KMS-11 (cell line): ENCODE measurements around the gene WDPCP.
A peak's percentile ranks its signal among the peaks of the same experiment; 100 is the strongest.

Experiments
- H2AFZ ChIP-seq: fragments of 200-600 bp; sonication (generic); 2 replicates; pipeline ENCODE4 v1.6.1; 2016; ENCODE audit warnings: antibody characterized with exemption, mixed run types, low read depth
- H3K27ac ChIP-seq: fragments of 200-600 bp; sonication (generic); 2 replicates; pipeline ENCODE4 v1.6.1; 2016; ENCODE audit warnings: mild to moderate bottlenecking, mixed run types
- H3K27me3 ChIP-seq: fragments of 200-600 bp; sonication (generic); 2 replicates; pipeline ENCODE4 v1.6.1; 2017; ENCODE audit warnings: mild to moderate bottlenecking, low read depth, mixed run types, moderate library complexity; ENCODE audit not compliant: insufficient read depth
- H3K36me3 ChIP-seq: fragments of 200-600 bp; sonication (generic); 2 replicates; pipeline ENCODE4 v1.6.1; 2017; ENCODE audit warnings: mild to moderate bottlenecking, mixed run types; ENCODE audit not compliant: insufficient read depth
- H3K4me1 ChIP-seq: fragments of 200-600 bp; sonication (generic); 2 replicates; pipeline ENCODE4 v1.6.1; 2016; ENCODE audit warnings: mild to moderate bottlenecking, low read depth, mixed run types; ENCODE audit not compliant: poor library complexity, severe bottlenecking
- H3K4me2 ChIP-seq: fragments of 200-600 bp; sonication (generic); 2 replicates; pipeline ENCODE4 v1.7.0; 2016; ENCODE audit warnings: mild to moderate bottlenecking, mixed run types
- H3K4me3 ChIP-seq: fragments of 200-600 bp; sonication (generic); IDR thresholded peaks from 2 replicates; pipeline ENCODE4 v1.6.1; 2017; ENCODE audit warnings: low read depth, low read length, mixed read lengths; ENCODE audit not compliant: insufficient read depth
- H3K79me2 ChIP-seq: fragments of 200-600 bp; sonication (generic); 2 replicates; pipeline ENCODE4 v1.6.1; 2016; ENCODE audit warnings: low read depth, mixed run types; ENCODE audit not compliant: insufficient read depth
- H3K9ac ChIP-seq: fragments of 200-600 bp; sonication (generic); 2 replicates; pipeline ENCODE4 v1.6.1; 2016; ENCODE audit warnings: mild to moderate bottlenecking, mixed run types
- H4K20me1 ChIP-seq: fragments of 200-600 bp; sonication (generic); 2 replicates; pipeline ENCODE4 v1.6.1; 2016; ENCODE audit warnings: mild to moderate bottlenecking, mixed run types; ENCODE audit not compliant: insufficient read depth
- CTCF ChIP-seq: fragments of 200-600 bp; sonication (generic); conservative IDR thresholded peaks from 2 replicates; pipeline ENCODE4 v1.6.1; 2017; ENCODE audit warnings: low read depth, mild to moderate bottlenecking, antibody characterized with exemption, low read length, moderate library complexity, mixed read lengths

The WDPCP gene

GRCh38 chr2:63588385-63589147, at the start of gene WDPCP, which contains the start of gene MDH1:
Gene WDPCP (minus strand): TSS chr2:63588477. CDS start chr2:63588271, 206 bp downstream.
Gene MDH1 (plus strand): TSS chr2:63588963. CDS start chr2:63589044, 81 bp downstream.
- Histone ChIP-seq H3K9ac (peak within 1 kb of the TSS; percentile 73), H3K36me3 (no peaks in the 10 kb centered on the region), H3K27me3 (no peaks in the 10 kb centered on the region), H3K79me2 (peaks cover 62% of the 10 kb centered on the region), H2AFZ (peak within 1 kb of the TSS; percentile 88), H3K4me1 (peaks cover 49% of the 10 kb centered on the region), H3K27ac (peak within 1 kb of the TSS; percentile 56), H3K4me3 (peak within 1 kb of the TSS; percentile 96), H3K4me2 (peak within 1 kb of the TSS; percentile 95), H4K20me1 (no peaks in the 10 kb centered on the region)
- TF ChIP-seq CTCF = no peak

GRCh38 chr2:63632382-63632781, 44.1 kb upstream of the WDPCP start:
- no peak for TF ChIP-seq CTCF

GRCh38 chr2:63631501-63631900, 43.2 kb upstream of the WDPCP start:
- no peak overlapping the region for H2AFZ ChIP-seq
- H3K4me1 ChIP-seq = peaks cover 14% of the 10 kb centered on the region
- no peak overlapping the region for H3K9ac ChIP-seq
- no peak overlapping the region for H3K4me3 ChIP-seq
- H3K79me2 ChIP-seq = no peaks in the 10 kb centered on the region
- H3K4me2 ChIP-seq = no peak overlapping the region
- H4K20me1 ChIP-seq = no peaks in the 10 kb centered on the region
- no peak overlapping the region for H3K27ac ChIP-seq
- H3K36me3 ChIP-seq = no peaks in the 10 kb centered on the region
- TF ChIP-seq CTCF = no peak
- no peaks in the 10 kb centered on the region for H3K27me3 ChIP-seq

More at GRCh38 chr2:63632382-63632781, 44.1 kb upstream of the WDPCP start:
- no peak overlapping the region for H3K4me3 ChIP-seq
- H3K27me3 ChIP-seq = no peaks in the 10 kb centered on the region
- no peak overlapping the region for H3K4me2 ChIP-seq
- no peak overlapping the region for H3K9ac ChIP-seq
- H3K36me3 ChIP-seq = no peaks in the 10 kb centered on the region
- H3K27ac ChIP-seq = no peak overlapping the region
- no peaks in the 10 kb centered on the region for H3K79me2 ChIP-seq
- no peak overlapping the region for H2AFZ ChIP-seq
- no peaks in the 10 kb centered on the region for H4K20me1 ChIP-seq
- H3K4me1 ChIP-seq = peaks cover 14% of the 10 kb centered on the region

- no peaks in the 10 kb centered on the region for H3K79me2 ChIP-seq
- H3K4me2 ChIP-seq = no peak overlapping the region
- H3K4me1 ChIP-seq = peaks cover 14% of the 10 kb centered on the region
- no peak overlapping the region for H3K9ac ChIP-seq
- no peak overlapping the region for H3K4me3 ChIP-seq
- TF ChIP-seq CTCF = no peak
- H3K27ac ChIP-seq = no peak overlapping the region
- no peaks in the 10 kb centered on the region for H3K36me3 ChIP-seq
- H2AFZ ChIP-seq = no peak overlapping the region
- H3K27me3 ChIP-seq = no peaks in the 10 kb centered on the region
- no peaks in the 10 kb centered on the region for H4K20me1 ChIP-seq
These were observed 40.2 kb upstream of the WDPCP start for GRCh38 chr2:63628403-63628942.
